Fibroblast of lung (primary cell): ENCODE results near the gene PACS2. TPM values are rescaled to one million over a fixed set of nuclear protein-coding genes. Genes with fewer than 3 reads are reported as not detected.
A peak's percentile ranks its signal among the peaks of the same experiment; 100 is the strongest.

Experiments used
- DNase-seq, 2 donors: peaks; one replicate each; pipeline versions ENCODE4 v3.0.0 to v3.0.0-alpha.2; 2010; ENCODE audit warnings: low read depth in 2 of 2
- H2AFZ ChIP-seq: 2 replicates; pipeline ENCODE4 v1.5.1; 2012; ENCODE audit warnings: low read length, control low read depth, inconsistent platforms
- H3K27ac ChIP-seq: 2 replicates; pipeline ENCODE4 v1.5.1; 2011; ENCODE audit warnings: low read length, control low read depth; ENCODE audit not compliant: insufficient read depth
- H3K27me3 ChIP-seq: 2 replicates; pipeline ENCODE4 v1.5.1; 2011; ENCODE audit warnings: mild to moderate bottlenecking, low read length; ENCODE audit not compliant: control insufficient read depth, insufficient read depth
- H3K36me3 ChIP-seq: 2 replicates; pipeline ENCODE4 v1.5.1; 2011; ENCODE audit warnings: low read length; ENCODE audit not compliant: control insufficient read depth, insufficient read depth
- H3K4me1 ChIP-seq: 2 replicates; pipeline ENCODE4 v1.5.1; 2011; ENCODE audit warnings: low read length; ENCODE audit not compliant: control insufficient read depth, insufficient read depth; ENCODE audit errors: extremely low read depth
- H3K4me2 ChIP-seq: 2 replicates; pipeline ENCODE4 v1.5.1; 2011; ENCODE audit warnings: low read length, control low read depth; ENCODE audit not compliant: insufficient read depth; ENCODE audit errors: extremely low read depth
- H3K4me3 ChIP-seq, 4 experiments: fragments of 200-600 bp in 1 of 4; sonication (generic) in 1 of 4; replicated peaks in 1 of 4; 2 replicates each; pipeline ENCODE4 v1.5.1; 2011 to 2016; ENCODE audit warnings: low read length in 4 of 4, low read depth in 3 of 4, mild to moderate bottlenecking in 3 of 4, control low read depth in 2 of 4, inconsistent platforms in 1 of 4, mixed read lengths in 1 of 4; ENCODE audit not compliant: insufficient read depth in 1 of 4; ENCODE audit errors: control extremely low read depth in 1 of 4
- H3K79me2 ChIP-seq: 2 replicates; pipeline ENCODE4 v1.5.1; 2012; ENCODE audit warnings: mild to moderate bottlenecking, low read length, inconsistent platforms; ENCODE audit not compliant: control insufficient read depth, insufficient read depth
- H3K9ac ChIP-seq: 2 replicates; pipeline ENCODE4 v1.5.1; 2011; ENCODE audit warnings: mild to moderate bottlenecking, low read length, control low read depth; ENCODE audit not compliant: insufficient read depth
- H3K9me3 ChIP-seq: 2 replicates; pipeline ENCODE4 v1.5.1; 2012; ENCODE audit warnings: low read depth, low read length; ENCODE audit not compliant: control insufficient read depth, insufficient read depth
- H4K20me1 ChIP-seq: 2 replicates; pipeline ENCODE4 v1.5.1; 2011; ENCODE audit warnings: low read length; ENCODE audit not compliant: control insufficient read depth, insufficient read depth; ENCODE audit errors: extremely low read depth
- EZH2 ChIP-seq: IDR thresholded peaks from 2 replicates; pipeline ENCODE4 v1.5.1; 2012; ENCODE audit warnings: low read length, control low read depth, mild to moderate bottlenecking; ENCODE audit errors: missing control alignments
- polyA plus RNA-seq, 2 donors: library from polyadenylated mRNA; depleted of rRNA in 1 of 2; stranded (reverse) in 1 of 2; unstranded in 1 of 2; fragments of >200 nt; gene quantifications; 2 replicates each; pipeline ENCODE4 v1.2.1, GENCODE V29; 2011 to 2012; ENCODE audit warnings: missing spikeins in 1 of 2
- total RNA-seq: library from RNA; depleted of rRNA; stranded (reverse); fragments of >200 nt; gene quantifications from 2 replicates; pipeline ENCODE4 v1.2.1, GENCODE V29; 2014
- TF ChIP-seq, protein P1 (sequence below), 2 donors: IDR thresholded peaks in 1 of 2; conservative IDR thresholded peaks in 1 of 2; 1 replicate in 1 of 2; 2 replicates in 1 of 2; pipeline ENCODE4 v1.5.1; 2011 to 2012; ENCODE audit warnings: low read length in 2 of 2, control low read depth in 1 of 2, inconsistent platforms in 1 of 2, low read depth in 1 of 2, mild to moderate bottlenecking in 1 of 2

PACS2 gene
- total and polyA plus RNA-seq, 2 donors (not counting 1 experiment from before 2014, with no cell fraction given) = 20.3 to 52.5 TPM

DNA sequence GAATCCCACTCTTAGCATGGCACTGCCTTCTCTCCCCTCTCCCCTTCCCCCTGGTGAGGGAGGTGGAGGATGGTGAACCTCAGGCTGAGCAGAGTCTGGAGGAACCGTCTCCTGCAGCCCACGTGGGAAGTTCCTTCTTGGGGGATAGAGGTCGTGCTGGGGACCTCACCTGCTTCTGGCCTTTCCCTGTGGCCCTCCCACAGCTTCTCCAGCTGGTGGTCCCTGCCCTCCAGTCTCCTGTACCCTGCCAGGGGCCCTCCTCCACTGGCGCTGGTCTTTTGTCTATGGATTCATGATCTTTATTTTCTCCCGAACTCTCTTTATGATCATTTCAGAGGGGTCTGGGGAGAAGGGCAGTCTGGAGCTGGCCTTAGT is 96.1 kb downstream of the PACS2 start:
- Histone ChIP-seq H3K4me1 (no peaks in the 10 kb centered on the region), H3K27me3 (peaks cover 4% of the 10 kb centered on the region), H3K4me2 (peak overlapping the region; percentile 55), H3K27ac (no peak overlapping the region), H4K20me1 (no peaks in the 10 kb centered on the region), H3K79me2 (no peaks in the 10 kb centered on the region), H3K9ac (no peak overlapping the region), H3K36me3 (no peaks in the 10 kb centered on the region), H3K9me3 (no peaks in the 10 kb centered on the region), H2AFZ (no peak overlapping the region), H3K4me3 (peak overlapping the region in 1 of 4 experiments; percentile 42)
- no peak for DNase-seq
- TF ChIP-seq EZH2 = no peak
- TF ChIP-seq, protein P1, sequence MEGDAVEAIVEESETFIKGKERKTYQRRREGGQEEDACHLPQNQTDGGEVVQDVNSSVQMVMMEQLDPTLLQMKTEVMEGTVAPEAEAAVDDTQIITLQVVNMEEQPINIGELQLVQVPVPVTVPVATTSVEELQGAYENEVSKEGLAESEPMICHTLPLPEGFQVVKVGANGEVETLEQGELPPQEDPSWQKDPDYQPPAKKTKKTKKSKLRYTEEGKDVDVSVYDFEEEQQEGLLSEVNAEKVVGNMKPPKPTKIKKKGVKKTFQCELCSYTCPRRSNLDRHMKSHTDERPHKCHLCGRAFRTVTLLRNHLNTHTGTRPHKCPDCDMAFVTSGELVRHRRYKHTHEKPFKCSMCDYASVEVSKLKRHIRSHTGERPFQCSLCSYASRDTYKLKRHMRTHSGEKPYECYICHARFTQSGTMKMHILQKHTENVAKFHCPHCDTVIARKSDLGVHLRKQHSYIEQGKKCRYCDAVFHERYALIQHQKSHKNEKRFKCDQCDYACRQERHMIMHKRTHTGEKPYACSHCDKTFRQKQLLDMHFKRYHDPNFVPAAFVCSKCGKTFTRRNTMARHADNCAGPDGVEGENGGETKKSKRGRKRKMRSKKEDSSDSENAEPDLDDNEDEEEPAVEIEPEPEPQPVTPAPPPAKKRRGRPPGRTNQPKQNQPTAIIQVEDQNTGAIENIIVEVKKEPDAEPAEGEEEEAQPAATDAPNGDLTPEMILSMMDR (conservative IDR thresholded peaks at IDR 0.05 in 1 of 2, IDR thresholded peaks at IDR 0.05 in 1 of 2; ENCODE audit: low read depth in 1 of 2, low read length in 2 of 2) = no peak

GRCh38 chr14:105411017-105411941 is 96.7 kb downstream of the PACS2 start:
- peak overlapping the region; percentile 55 for H3K4me2 ChIP-seq
- H3K4me3 ChIP-seq = peak overlapping the region in 3 of 4 experiments; percentile 16 to 42 (median 18)
- H3K27ac ChIP-seq = no peak overlapping the region
- no peaks in the 10 kb centered on the region for H3K9me3 ChIP-seq
- peak; percentile 26 to 44 for DNase-seq
- peaks cover 4% of the 10 kb centered on the region for H3K27me3 ChIP-seq
- H3K9ac ChIP-seq = peak overlapping the region; percentile 8
- no peaks in the 10 kb centered on the region for H3K36me3 ChIP-seq
- no peaks in the 10 kb centered on the region for H4K20me1 ChIP-seq
- H3K4me1 ChIP-seq = no peaks in the 10 kb centered on the region
- H2AFZ ChIP-seq = no peak overlapping the region
- H3K79me2 ChIP-seq = no peaks in the 10 kb centered on the region
- TF ChIP-seq, protein P1 (conservative IDR thresholded peaks at IDR 0.05 in 1 of 2, IDR thresholded peaks at IDR 0.05 in 1 of 2; ENCODE audit: low read depth in 1 of 2, low read length in 2 of 2) = no peak
- peak; percentile 31 for TF ChIP-seq EZH2

DNA sequence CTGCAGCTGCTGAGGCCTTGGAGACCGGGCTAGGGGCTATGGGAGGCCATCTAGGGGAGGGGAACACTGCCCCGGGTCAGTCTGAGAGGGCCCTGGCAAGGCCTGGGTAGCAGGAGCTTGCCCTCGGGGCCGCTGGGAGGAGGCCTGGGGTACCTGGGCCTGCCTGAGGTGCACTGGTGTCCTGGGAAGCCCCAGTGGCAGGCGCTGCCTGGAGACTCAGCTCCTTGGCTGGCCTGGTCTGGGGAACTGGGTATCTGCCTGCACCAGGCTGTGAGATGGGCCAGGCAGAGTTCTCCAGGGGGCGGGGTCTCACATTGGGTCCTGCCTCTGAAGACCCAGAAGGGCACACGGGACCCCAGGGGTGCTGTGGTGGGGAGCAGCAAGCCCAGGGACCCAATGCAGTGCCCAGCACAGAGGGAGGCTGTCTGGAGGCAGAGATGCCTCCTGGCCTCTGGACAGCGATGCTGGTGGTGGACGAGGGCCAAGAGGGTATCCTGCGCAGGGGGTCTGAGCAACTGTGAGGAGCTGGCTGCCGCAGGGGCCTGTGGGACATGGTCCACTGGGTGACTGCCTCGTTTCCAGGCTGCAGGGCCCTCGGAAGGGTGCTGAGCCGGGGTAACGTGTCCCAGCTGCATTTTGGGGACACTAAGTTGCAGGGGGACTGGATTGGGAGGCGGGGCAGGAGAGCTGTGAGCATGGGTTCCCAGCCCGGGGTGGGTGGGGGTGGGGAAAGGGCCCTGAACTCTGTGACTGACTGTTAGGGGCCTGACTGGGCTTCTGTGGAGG is 97.6 kb downstream of the PACS2 start:
- H2AFZ ChIP-seq = no peak overlapping the region
- H3K4me3 ChIP-seq = no peak overlapping the region
- H3K27ac ChIP-seq = no peak overlapping the region
- H3K36me3 ChIP-seq = no peaks in the 10 kb centered on the region
- peaks cover 4% of the 10 kb centered on the region for H3K27me3 ChIP-seq
- H3K9me3 ChIP-seq = no peaks in the 10 kb centered on the region
- H4K20me1 ChIP-seq = no peaks in the 10 kb centered on the region
- H3K79me2 ChIP-seq = no peaks in the 10 kb centered on the region
- TF ChIP-seq EZH2 = no peak
- TF ChIP-seq, protein P1 (conservative IDR thresholded peaks at IDR 0.05 in 1 of 2, IDR thresholded peaks at IDR 0.05 in 1 of 2; ENCODE audit: low read depth in 1 of 2, low read length in 2 of 2) = no peak
- no peaks in the 10 kb centered on the region for H3K4me1 ChIP-seq
- peak overlapping the region; percentile 34 for H3K4me2 ChIP-seq
- no peak overlapping the region for H3K9ac ChIP-seq
- DNase-seq = no peak
